HFFc6 (cell line): ENCODE results near the gene CLEC16A. TPM values are rescaled to one million over a fixed set of nuclear protein-coding genes. Genes with fewer than 3 reads are reported as not detected.
"Not testable (repeated sequence)": the region's sequence is repeated elsewhere in the genome, so short reads cannot be mapped to it uniquely, and the experiment has no call there.

Experiments used
- DNase-seq: peaks from one replicate; pipeline ENCODE4 v3.0.0-alpha.2; 2018
- H3K27ac Mint-ChIP-seq: 2 replicates; pipeline ENCODE4 v1.8.0; 2020; ENCODE audit warnings: mild to moderate bottlenecking, mixed read lengths
- H3K27me3 Mint-ChIP-seq: 2 replicates; pipeline ENCODE4 v1.8.0; 2021; ENCODE audit warnings: mild to moderate bottlenecking, moderate library complexity, mixed read lengths; ENCODE audit not compliant: insufficient read depth
- H3K36me3 Mint-ChIP-seq: 2 replicates; pipeline ENCODE4 v1.8.0; 2021; ENCODE audit warnings: low read depth, mixed read lengths
- H3K4me1 Mint-ChIP-seq: 2 replicates; pipeline ENCODE4 v1.8.0; 2020; ENCODE audit warnings: low read depth, mixed read lengths
- H3K4me3 Mint-ChIP-seq: 2 replicates; pipeline ENCODE4 v1.8.0; 2020; ENCODE audit warnings: mild to moderate bottlenecking, moderate library complexity, mixed read lengths
- H3K9me3 Mint-ChIP-seq: 2 replicates; pipeline ENCODE4 v1.8.0; 2020; ENCODE audit warnings: mild to moderate bottlenecking, mixed read lengths
- CTCF ChIP-seq: fragments of 200-600 bp; sonication (generic); IDR thresholded peaks from 2 replicates; pipeline ENCODE4 v1.5.0; 2021; ENCODE audit warnings: antibody characterized with exemption, mild to moderate bottlenecking
- total RNA-seq, 6 experiments: library from RNA; stranded (reverse); fragmentation: NEBNext Ultra II Directional; extraction: Animal tissue kit (Norgen Biotek cat#: 25700); gene quantifications; 2 replicates in 1 of 6; 3 replicates in 5 of 6; pipeline ENCODE4 v1.2.3, GENCODE V29; 2021

CLEC16A gene
- total RNA-seq, 6 experiments from 2014 or later: 19.4 to 23.2 (median 21.2) TPM

DNA sequence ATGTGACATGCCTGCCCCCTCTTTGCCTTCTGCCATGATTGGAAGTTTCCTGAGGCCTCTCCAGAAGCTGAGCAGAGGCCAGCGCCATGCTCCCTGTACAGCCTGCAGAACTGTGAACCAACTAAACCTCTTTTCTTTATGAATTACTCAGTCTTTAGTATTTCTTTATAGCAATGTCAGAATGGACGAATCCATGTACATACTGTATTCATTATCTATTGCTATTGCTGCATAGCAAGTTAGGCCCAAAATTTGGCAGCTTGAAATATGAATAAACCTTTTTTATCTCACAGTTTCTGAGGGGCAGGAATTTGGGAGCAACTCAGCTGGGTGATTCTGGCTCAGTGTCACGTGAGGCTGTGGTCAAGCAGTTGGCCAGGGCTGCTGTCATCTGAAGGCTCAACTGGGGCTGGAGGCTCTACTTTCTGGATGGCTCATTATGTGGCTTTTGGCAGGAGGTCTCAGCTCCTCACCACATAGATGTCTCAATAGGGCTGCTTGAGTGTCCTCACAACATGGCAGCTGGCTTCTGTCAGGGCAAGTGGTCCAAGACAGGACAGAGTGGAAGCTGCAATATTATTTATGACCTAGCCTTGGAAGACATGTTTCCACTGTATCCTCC, 271.7 kb downstream of the CLEC16A start:
- Mint-ChIP-seq H3K4me1 (no peaks in the 10 kb centered on the region), H3K4me3 (no peak overlapping the region), H3K27ac (no peak overlapping the region), H3K9me3 (peaks cover 32% of the 10 kb centered on the region), H3K27me3 (peaks cover 1% of the 10 kb centered on the region), H3K36me3 (peaks cover 21% of the 10 kb centered on the region)
- no peak for TF ChIP-seq CTCF
- DNase-seq: no peak

DNA sequence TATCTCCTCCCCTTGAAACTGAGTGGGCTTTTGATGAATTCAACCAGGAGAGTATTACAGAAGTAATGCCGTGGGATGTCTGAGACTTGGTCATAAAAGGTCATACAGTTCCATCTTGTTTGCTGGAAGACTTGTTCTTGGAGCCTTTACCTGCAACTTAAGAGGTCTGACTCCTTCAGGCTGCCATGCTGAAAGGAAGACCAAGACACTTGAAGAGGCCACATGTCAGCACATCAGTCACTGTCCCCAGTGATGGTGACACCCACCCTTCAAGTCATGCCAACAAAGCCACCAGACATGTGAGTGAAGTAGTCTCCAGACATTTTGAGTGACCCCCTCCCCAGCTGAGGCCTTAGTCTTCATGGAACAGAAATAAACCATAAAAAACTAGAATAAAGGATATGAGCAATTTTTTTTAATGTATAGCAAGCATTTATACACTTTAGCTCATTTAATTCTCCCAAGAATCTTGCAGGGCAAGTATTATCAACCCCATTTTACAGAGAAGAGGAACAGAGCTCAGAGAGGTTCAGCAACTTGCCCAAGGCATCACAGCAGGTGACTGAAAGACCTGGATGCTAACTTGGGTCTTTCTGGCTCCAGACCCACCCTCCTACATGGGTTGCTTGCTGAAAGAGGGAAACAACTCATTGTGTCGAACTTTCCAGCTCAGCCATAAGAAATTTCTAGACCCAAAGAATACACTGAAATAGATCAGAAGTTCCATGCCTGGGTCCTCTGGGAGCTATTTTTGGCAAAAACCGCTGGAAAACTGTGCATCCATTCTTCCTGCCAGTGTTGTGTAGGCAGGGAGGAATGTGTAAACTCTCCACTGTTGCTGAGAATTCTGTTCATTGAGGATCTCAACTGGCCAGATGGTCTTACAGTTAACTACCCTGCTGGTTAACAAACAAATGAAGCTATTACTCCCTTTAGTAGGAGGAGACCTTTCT, 273.6 kb downstream of the CLEC16A start:
- Mint-ChIP-seq H3K4me3 (no peak overlapping the region), H3K36me3 (peaks cover 21% of the 10 kb centered on the region)

DNA sequence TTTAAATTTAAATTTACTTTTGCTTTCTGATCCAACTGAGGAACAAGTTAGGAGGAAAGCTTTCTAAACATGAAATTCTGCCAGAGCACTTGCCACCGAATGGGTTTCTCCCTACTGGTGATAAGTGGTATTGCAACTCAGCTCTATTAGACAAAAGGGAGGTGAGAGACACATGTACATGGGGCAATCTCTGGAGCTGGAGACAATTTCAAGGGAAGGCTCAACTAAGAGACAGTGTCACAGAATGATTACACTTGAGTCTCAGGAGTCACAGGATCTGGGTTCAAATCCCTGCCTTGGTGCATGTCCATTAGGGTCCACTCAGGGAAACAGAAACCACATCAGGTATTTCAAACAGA, 274.2 kb downstream of the CLEC16A start:
- H3K4me1 Mint-ChIP-seq: no peaks in the 10 kb centered on the region
- no peak for DNase-seq
- H3K27me3 Mint-ChIP-seq: no peaks in the 10 kb centered on the region; the same call in 1 of the 2 replicates
- H3K27ac Mint-ChIP-seq: no peak overlapping the region
- H3K9me3 Mint-ChIP-seq: peaks cover 32% of the 10 kb centered on the region
- H3K4me3 Mint-ChIP-seq: no peak overlapping the region
- peak; percentile 77 for TF ChIP-seq CTCF
- peaks cover 21% of the 10 kb centered on the region for H3K36me3 Mint-ChIP-seq

More for the DNA sequence above, 273.6 kb downstream of the CLEC16A start:
- H3K4me1 Mint-ChIP-seq: no peaks in the 10 kb centered on the region
- peaks cover 32% of the 10 kb centered on the region for H3K9me3 Mint-ChIP-seq
- no peak for TF ChIP-seq CTCF
- no peaks in the 10 kb centered on the region; the same call in 1 of the 2 replicates for H3K27me3 Mint-ChIP-seq
- no peak overlapping the region for H3K27ac Mint-ChIP-seq
- no peak for DNase-seq

DNA sequence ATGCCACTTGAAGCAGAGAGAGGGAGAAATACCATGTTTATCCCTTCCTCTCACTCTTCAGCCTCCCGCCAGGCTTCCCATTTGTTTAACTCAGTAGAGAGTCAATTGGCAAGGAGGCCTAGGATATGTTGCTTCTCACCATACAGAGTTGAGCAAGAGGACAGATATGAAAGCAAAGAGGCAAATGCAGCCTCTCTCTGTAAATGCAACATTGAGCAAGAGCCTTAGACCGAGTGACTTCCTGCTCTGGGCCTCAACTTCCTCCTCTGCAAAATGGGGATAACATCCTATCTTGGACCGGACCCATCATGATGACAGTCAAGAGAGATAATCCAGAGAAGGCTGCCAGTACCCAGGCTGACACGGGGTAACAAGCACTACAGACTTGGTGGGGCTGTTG, 274.8 kb downstream of the CLEC16A start:
- no peak overlapping the region for H3K27ac Mint-ChIP-seq
- H3K4me3 Mint-ChIP-seq: no peak overlapping the region
- H3K4me1 Mint-ChIP-seq: no peaks in the 10 kb centered on the region
- H3K36me3 Mint-ChIP-seq: peaks cover 21% of the 10 kb centered on the region
- peaks cover 2% of the 10 kb centered on the region; the same call in 1 of the 2 replicates for H3K27me3 Mint-ChIP-seq
- TF ChIP-seq CTCF: no peak
- peaks cover 32% of the 10 kb centered on the region for H3K9me3 Mint-ChIP-seq
- no peak for DNase-seq

- not testable (repeated sequence) for H3K4me3 Mint-ChIP-seq, H3K4me1 Mint-ChIP-seq, DNase-seq, H3K27ac Mint-ChIP-seq, H3K27me3 Mint-ChIP-seq
- Mint-ChIP-seq H3K9me3 (peaks cover 30% of the 10 kb centered on the region), H3K36me3 (peaks cover 21% of the 10 kb centered on the region)
Observed at GRCh38 chr16:11220507-11220906, 276.1 kb downstream of the CLEC16A start.
